Measurements from ENCODE around the gene CCRL2.
"Not testable (repeated sequence)": the region's sequence is repeated elsewhere in the genome, so short reads cannot be mapped to it uniquely, and the experiment has no call there.

The CCRL2 gene

DNA sequence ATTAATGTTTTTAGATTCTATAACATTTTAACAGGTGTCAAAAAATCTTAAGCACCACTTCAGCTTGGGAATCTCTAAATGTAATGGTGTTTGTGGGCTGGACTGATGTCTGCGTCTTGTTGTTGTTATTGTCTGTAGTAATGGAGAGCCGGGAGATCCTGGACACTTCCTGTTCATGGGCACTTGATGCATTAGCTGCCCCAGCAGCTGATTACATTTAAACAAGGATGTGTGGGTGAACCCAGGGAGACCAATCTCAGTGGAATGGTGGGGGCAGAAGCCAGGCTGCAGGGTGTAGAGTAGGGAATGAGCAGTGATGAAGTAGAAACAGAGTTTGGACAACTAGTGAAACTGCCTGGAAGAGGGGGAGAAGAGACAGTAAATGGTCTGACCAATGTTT, 8.0 kb upstream of the CCRL2 start:
- H3K4me3 ChIP-seq (ENCODE audit: low read depth, low read length): no peak overlapping the region
- TF ChIP-seq CTCF (IDR thresholded peaks at IDR 0.05; ENCODE audit: borderline replicate concordance, insufficient read depth, low read depth, low read length): no peak

DNA sequence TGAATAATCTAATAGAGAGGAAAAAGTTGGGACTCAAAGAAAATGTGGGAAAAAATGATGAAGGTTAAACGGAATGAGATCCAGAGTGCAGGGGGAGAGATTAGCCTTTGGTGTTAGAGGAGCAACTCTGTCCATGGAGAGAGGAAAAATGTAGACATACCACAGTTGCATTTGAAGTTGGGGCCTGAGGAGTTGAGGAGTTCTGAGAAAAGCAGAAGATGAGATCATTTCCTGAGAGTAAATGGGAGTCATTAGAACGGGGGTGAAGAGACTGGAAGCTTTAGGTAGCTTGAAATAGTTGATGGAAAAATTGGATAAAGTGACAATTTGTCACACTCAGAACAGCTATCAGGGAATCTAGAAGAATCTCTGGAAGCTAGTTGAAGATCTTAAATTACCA, 7.5 kb upstream of the CCRL2 start:
- TF ChIP-seq CTCF (IDR thresholded peaks at IDR 0.05; ENCODE audit: borderline replicate concordance, insufficient read depth, low read depth, low read length): no peak
- H3K4me3 ChIP-seq (ENCODE audit: low read depth, low read length): no peak overlapping the region

DNA sequence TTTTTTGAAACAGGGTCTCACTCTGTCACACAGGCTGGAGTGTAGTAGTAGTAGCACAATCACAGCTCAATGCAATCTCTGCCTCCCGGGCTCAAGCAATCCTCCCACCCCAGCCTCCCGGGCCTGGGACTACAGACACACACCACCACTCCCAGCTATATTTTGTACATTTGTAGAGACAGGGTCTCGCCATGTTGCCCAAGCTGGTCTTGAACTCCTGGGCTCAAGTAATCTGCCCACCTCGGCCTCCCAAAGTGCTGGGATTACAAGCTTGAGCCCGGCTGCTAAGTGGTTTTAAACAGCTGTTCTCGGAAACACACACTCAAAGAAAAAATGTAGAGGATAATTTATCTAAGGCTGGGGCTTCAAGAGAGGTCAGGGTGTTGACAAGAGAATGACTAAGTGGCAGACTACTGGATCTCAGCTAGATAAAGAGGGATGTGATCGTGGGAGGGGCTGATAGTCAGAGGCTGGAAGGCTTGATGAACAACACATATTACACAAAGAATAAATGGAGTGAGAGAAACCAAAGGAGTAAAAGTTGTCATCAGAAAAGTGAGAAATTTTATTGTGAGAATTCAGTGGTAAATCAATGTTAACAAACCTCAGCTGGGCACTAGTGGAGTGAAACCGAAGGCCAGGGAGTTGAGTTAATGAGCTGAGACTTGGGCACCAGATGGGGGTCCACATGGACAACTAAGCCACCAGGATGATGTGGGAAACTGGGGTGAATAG, 6.9 kb upstream of the CCRL2 start:
- H3K4me3 ChIP-seq (ENCODE audit: low read depth, low read length): no peak overlapping the region
- TF ChIP-seq CTCF (IDR thresholded peaks at IDR 0.05; ENCODE audit: borderline replicate concordance, insufficient read depth, low read depth, low read length): no peak

GRCh38 chr3:46400846-46401245, 6.2 kb upstream of the CCRL2 start:
- TF ChIP-seq CTCF (IDR thresholded peaks at IDR 0.05; ENCODE audit: borderline replicate concordance, insufficient read depth, low read depth, low read length): no peak
- no peak overlapping the region for H3K4me3 ChIP-seq (ENCODE audit: low read depth, low read length)

DNA sequence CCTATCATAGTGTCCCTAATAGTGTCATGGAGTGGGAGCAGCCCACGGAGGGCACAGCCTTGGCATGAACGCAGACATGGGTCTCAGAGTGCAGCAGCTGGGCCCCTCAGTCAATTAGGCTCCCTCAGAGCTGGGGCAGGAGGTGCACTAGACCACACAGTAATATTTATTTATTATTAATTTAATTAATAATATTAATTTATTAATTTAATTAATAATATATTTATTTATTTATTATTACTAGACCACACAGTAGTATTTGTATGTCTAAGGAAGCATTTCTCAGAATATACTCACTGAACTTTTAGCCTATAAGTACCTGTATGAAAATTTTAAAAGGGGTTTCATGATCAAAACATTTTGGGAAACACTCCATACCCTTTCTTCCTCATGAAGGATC, 5.5 kb upstream of the CCRL2 start:
- no peak for TF ChIP-seq CTCF (IDR thresholded peaks at IDR 0.05; ENCODE audit: borderline replicate concordance, insufficient read depth, low read depth, low read length)
- no peak overlapping the region for H3K4me3 ChIP-seq (ENCODE audit: low read depth, low read length)

DNA sequence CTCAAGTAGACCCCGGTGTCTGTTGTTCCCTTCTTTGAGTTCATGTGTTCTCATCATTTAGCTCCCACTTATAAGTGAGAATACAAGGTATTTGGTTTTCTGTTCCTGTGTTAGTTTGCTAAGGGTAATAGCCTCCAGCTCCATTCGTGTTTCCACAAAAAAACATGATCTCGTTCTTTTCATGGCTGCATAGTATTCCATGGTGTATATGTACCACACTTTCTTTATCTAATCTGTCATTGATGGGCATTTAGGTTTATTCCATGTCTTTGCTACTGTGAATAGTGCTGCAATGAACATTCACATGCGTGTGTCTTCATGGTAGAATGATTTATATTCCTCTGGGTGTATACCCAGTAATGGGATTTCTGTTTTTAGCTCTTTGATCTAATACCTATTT, 4.2 kb upstream of the CCRL2 start:
- H3K4me3 ChIP-seq (ENCODE audit: low read depth, low read length): not testable (repeated sequence)

DNA sequence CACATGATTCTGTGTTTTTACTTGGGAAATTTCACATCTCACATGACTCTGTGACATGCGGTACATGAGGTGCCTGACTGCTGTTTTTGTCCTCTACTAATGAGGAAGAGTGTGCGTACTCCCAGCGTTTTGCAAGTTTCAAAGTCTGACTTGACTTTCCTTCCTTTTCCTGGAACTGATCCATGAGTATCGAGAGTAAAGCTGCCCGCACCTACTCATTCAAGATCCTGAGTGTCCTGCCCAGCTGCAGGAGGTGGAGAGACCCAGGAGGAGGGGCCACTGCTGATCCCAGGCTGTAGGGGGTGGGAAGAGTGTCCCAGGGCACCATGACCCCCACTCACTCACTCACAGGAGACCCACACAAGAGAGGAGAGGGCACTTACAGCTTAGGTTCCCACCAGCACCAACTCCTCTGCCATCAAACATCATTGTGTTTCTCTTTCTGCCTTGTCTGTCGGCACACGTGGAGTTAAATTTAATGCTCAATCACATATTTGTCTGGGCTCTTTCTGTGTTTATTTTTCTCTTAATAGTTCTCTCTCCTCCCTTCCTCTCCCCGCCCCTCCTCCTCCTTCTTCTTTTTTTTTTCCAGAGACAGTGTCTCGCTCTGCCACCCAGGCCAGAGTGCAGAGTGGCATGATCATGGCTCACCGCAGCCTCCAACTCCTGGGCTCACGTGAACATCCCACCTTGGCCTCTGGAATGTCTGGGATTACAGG, 1.6 kb upstream of the CCRL2 start:
- no peak overlapping the region for H3K4me3 ChIP-seq (ENCODE audit: low read depth, low read length)
- no peak for TF ChIP-seq CTCF (IDR thresholded peaks at IDR 0.05; ENCODE audit: borderline replicate concordance, insufficient read depth, low read depth, low read length)
